PC-9 (cell line): ENCODE data around the gene UGGT1. TPM values are rescaled to one million over a fixed set of nuclear protein-coding genes. Genes with fewer than 3 reads are reported as not detected.

Experiments used
- BruUV-seq: library from RNA; stranded (reverse); fragments of 400-500 nt; replicated peaks from 2 replicates; lab custom pipeline; 2021; lab: Mats Ljungman, UMichigan
- CTCF ChIA-PET: fragments of 300-600 bp; sonication (Branson Sonifier 250); formaldehyde crosslinking; loops from one replicate; lab custom pipeline; 2022; ENCODE audit warnings: antibody characterized with exemption; lab: Charles Lee
- POLR2A ChIA-PET: fragments of 300-600 bp; sonication (Branson Sonifier 250); formaldehyde crosslinking; loops from one replicate; lab custom pipeline; 2022; ENCODE audit warnings: antibody characterized with exemption; ENCODE audit not compliant: unreplicated experiment; lab: Charles Lee
- DNase-seq, 2 experiments: peaks; one replicate each; pipeline versions ENCODE4 v3.0.0 to v3.0.0-alpha.2; 2015 to 2022; ENCODE audit warnings: mixed read lengths in 1 of 2
- H2AFZ ChIP-seq: fragments of 200-600 bp; sonication (generic); 2 replicates; pipeline ENCODE4 v1.8.1; 2017; ENCODE audit warnings: antibody characterized with exemption
- H3F3A ChIP-seq: fragments of 200-600 bp; sonication (generic); 2 replicates; pipeline ENCODE4 v1.8.1; 2017; ENCODE audit warnings: antibody characterized with exemption, mild to moderate bottlenecking, low read depth; ENCODE audit not compliant: insufficient read depth
- H3K27ac ChIP-seq: fragments of 200-600 bp; sonication (generic); 2 replicates; pipeline ENCODE4 v1.6.1; 2016; ENCODE audit warnings: mixed run types
- H3K27me3 ChIP-seq: fragments of 200-600 bp; sonication (generic); 2 replicates; pipeline ENCODE4 v1.6.1; 2016; ENCODE audit warnings: low read depth, mixed run types; ENCODE audit not compliant: insufficient read depth
- H3K36me3 ChIP-seq: fragments of 200-600 bp; sonication (generic); 2 replicates; pipeline ENCODE4 v1.6.1; 2016; ENCODE audit warnings: low read depth, mixed run types
- H3K4me1 ChIP-seq: fragments of 200-600 bp; sonication (generic); replicated peaks from 2 replicates; pipeline ENCODE4 v1.6.1; 2016; ENCODE audit warnings: mixed run types; ENCODE audit not compliant: insufficient read depth
- H3K4me2 ChIP-seq: fragments of 200-600 bp; sonication (generic); 2 replicates; pipeline ENCODE4 v1.6.1; 2017; ENCODE audit warnings: mixed run types
- H3K4me3 ChIP-seq: fragments of 200-600 bp; sonication (generic); 2 replicates; pipeline ENCODE4 v1.6.1; 2016; ENCODE audit warnings: mixed run types
- H3K79me2 ChIP-seq: fragments of 200-600 bp; sonication (generic); 2 replicates; pipeline ENCODE4 v1.6.1; 2017; ENCODE audit warnings: low read depth, mixed run types
- H3K9me2 ChIP-seq: fragments of 200-600 bp; sonication (generic); 2 replicates; pipeline ENCODE4 v1.8.1; 2017; ENCODE audit warnings: mild to moderate bottlenecking; ENCODE audit not compliant: insufficient read depth
- H3K9me3 ChIP-seq: fragments of 200-600 bp; sonication (generic); 2 replicates; pipeline ENCODE4 v1.8.1; 2016; ENCODE audit warnings: low read depth; ENCODE audit not compliant: insufficient read depth
- H4K20me1 ChIP-seq: fragments of 200-600 bp; sonication (generic); 2 replicates; pipeline ENCODE4 v1.8.1; 2017; ENCODE audit not compliant: insufficient read depth
- EZH2 ChIP-seq: fragments of 200-600 bp; sonication (generic); IDR thresholded peaks from 2 replicates; pipeline ENCODE4 v1.8.0; 2017; ENCODE audit warnings: antibody characterized with exemption, low read depth
- intact Hi-C: fragments of 100-400 bp; cut with micrococcal nuclease; formaldehyde crosslinking; loops from one replicate; pipeline ENCODE4 v1.10.0; 2022; ENCODE audit not compliant: unreplicated experiment
- total RNA-seq: library from RNA; stranded (reverse); gene quantifications from 2 replicates; pipeline ENCODE4 v1.2.3, GENCODE V29; 2021
- TF ChIP-seq, protein P1 (sequence below): fragments of 200-600 bp; sonication (generic); conservative IDR thresholded peaks from 2 replicates; pipeline ENCODE4 v1.6.1; 2017; ENCODE audit warnings: mixed run types, antibody characterized with exemption, mild to moderate bottlenecking, moderate library complexity

The UGGT1 gene
- total RNA-seq, 1 experiment from 2014 or later, result 56.9 TPM

DNA sequence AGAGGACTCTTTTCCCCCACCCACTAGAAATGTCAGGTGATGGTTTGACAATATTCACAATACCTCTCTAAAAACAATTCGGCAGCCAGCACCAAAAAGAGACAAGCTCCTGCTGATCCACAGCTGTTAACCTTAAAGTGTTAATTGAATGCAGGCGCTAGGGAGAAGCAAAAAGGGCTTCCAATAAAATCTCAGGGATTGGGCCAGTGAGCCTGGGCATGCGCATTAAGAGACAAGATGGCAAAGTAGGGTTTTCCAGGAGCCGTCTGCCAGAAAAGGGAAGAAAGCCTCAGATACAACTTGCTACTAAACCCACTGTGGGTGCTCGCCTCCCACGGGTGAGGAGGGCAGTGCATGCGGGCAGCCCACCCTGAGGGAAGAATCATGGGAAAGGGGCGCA, 128.9 kb downstream of the UGGT1 start:
- Histone ChIP-seq H3K27ac (no peak overlapping the region), H3K36me3 (no peaks in the 10 kb centered on the region), H2AFZ (no peak overlapping the region), H3F3A (no peaks in the 10 kb centered on the region), H3K4me2 (no peak overlapping the region), H3K9me2 (no peaks in the 10 kb centered on the region), H4K20me1 (no peaks in the 10 kb centered on the region), H3K9me3 (no peaks in the 10 kb centered on the region), H3K79me2 (no peaks in the 10 kb centered on the region), H3K4me3 (no peak overlapping the region), H3K4me1 (no peaks in the 10 kb centered on the region), H3K27me3 (no peaks in the 10 kb centered on the region)
- TF ChIP-seq, protein P1, sequence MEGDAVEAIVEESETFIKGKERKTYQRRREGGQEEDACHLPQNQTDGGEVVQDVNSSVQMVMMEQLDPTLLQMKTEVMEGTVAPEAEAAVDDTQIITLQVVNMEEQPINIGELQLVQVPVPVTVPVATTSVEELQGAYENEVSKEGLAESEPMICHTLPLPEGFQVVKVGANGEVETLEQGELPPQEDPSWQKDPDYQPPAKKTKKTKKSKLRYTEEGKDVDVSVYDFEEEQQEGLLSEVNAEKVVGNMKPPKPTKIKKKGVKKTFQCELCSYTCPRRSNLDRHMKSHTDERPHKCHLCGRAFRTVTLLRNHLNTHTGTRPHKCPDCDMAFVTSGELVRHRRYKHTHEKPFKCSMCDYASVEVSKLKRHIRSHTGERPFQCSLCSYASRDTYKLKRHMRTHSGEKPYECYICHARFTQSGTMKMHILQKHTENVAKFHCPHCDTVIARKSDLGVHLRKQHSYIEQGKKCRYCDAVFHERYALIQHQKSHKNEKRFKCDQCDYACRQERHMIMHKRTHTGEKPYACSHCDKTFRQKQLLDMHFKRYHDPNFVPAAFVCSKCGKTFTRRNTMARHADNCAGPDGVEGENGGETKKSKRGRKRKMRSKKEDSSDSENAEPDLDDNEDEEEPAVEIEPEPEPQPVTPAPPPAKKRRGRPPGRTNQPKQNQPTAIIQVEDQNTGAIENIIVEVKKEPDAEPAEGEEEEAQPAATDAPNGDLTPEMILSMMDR, result no peak
- TF ChIP-seq EZH2, result no peak
- intact Hi-C loops, result no loop called here
- CTCF ChIA-PET, result no interaction called here
- POLR2A ChIA-PET, result no interaction called here
- BruUV-seq, result no TSS peak
- no peak for DNase-seq

DNA sequence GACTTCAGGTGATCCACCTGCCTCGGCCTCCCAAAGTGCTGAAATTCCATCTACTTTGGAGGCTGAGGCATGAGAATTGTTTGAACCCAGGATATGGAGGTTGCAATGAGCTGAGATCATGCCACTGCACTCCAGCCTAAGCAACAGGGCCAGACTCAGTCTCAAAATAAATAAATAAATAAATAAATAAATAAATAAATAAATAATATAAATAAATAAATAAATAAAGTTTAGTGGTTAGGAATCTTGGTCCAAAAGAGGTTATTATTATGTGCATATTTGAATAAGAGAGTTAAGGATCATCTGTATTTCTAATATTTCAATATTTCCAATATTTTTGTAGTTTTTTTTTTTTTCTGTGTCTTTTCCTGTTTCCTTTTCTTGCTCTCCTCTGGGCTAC, 136.9 kb downstream of the UGGT1 start:
- H3K79me2 ChIP-seq, result no peaks in the 10 kb centered on the region
- TF ChIP-seq EZH2, result no peak
- TF ChIP-seq, protein P1, result no peak
- intact Hi-C loops, result no loop called here
- no peaks in the 10 kb centered on the region for H3K4me1 ChIP-seq
- H2AFZ ChIP-seq, result no peak overlapping the region
- H3K36me3 ChIP-seq, result no peaks in the 10 kb centered on the region
- ChIA-PET CTCF (no interaction called here), POLR2A (interaction anchor here (0.6 kb wide), 1 partner anchor 44 kb away, joined by 9 read pairs; no protein-coding TSS in a partner anchor)
- H3K9me3 ChIP-seq, result no peaks in the 10 kb centered on the region
- H3K27me3 ChIP-seq, result no peaks in the 10 kb centered on the region
- no TSS peak for BruUV-seq
- no peaks in the 10 kb centered on the region for H4K20me1 ChIP-seq
- DNase-seq, result no peak
- H3F3A ChIP-seq, result no peaks in the 10 kb centered on the region; the same call in 1 of the 2 replicates
- H3K9me2 ChIP-seq, result no peaks in the 10 kb centered on the region
- no peak overlapping the region for H3K4me2 ChIP-seq
- no peak overlapping the region for H3K27ac ChIP-seq
- no peak overlapping the region for H3K4me3 ChIP-seq

DNA sequence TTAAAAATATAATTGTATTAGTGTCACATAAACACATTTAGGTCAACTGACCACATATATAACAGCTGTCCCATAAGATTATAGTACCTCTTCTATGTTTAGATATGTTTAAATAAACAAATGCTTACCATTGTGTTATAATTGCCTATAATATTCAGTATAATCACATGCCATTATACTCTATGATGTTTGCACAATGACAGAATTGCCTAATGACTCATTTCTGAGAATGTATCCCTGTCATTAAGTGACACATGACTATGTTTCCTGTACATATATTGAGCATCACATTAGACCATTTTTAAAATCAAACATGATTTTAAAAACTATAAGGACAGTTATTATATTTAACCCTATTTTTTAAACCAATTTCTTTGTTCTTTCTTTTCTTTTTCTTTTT, 137.9 kb downstream of the UGGT1 start:
- no TSS peak for BruUV-seq
- peak in 1 of 2 experiments; percentile 73 for DNase-seq

More for the DNA sequence above, 137.9 kb downstream of the UGGT1 start:
- H3K4me1 ChIP-seq, result no peaks in the 10 kb centered on the region
- TF ChIP-seq EZH2, result no peak
- TF ChIP-seq, protein P1, result no peak
- H3F3A ChIP-seq, result no peaks in the 10 kb centered on the region; the same call in 1 of the 2 replicates
- H3K27me3 ChIP-seq, result no peaks in the 10 kb centered on the region
- no peaks in the 10 kb centered on the region for H3K36me3 ChIP-seq
- H3K4me3 ChIP-seq, result no peak overlapping the region
- H3K9me2 ChIP-seq, result no peaks in the 10 kb centered on the region
- no peaks in the 10 kb centered on the region for H3K79me2 ChIP-seq
- H3K9me3 ChIP-seq, result no peaks in the 10 kb centered on the region
- H2AFZ ChIP-seq, result no peak overlapping the region
- no peaks in the 10 kb centered on the region for H4K20me1 ChIP-seq
- no peak overlapping the region for H3K4me2 ChIP-seq
- no peak overlapping the region for H3K27ac ChIP-seq
- intact Hi-C loops, result no loop called here
- POLR2A ChIA-PET, result no interaction called here
- CTCF ChIA-PET, result no interaction called here
